HG03139 (cell line): ENCODE measurements around the gene INPP4A.

ENCODE experiments used
- ATAC-seq: cut with Tn5 transposase; IDR thresholded peaks from one replicate; pipeline ENCODE4 v1.9.1; 2021; ENCODE audit not compliant: unreplicated experiment

Gene INPP4A

GRCh38 chr2:98608962-98609604 lies 164.4 kb downstream of the INPP4A start:
- no peak for ATAC-seq

DNA sequence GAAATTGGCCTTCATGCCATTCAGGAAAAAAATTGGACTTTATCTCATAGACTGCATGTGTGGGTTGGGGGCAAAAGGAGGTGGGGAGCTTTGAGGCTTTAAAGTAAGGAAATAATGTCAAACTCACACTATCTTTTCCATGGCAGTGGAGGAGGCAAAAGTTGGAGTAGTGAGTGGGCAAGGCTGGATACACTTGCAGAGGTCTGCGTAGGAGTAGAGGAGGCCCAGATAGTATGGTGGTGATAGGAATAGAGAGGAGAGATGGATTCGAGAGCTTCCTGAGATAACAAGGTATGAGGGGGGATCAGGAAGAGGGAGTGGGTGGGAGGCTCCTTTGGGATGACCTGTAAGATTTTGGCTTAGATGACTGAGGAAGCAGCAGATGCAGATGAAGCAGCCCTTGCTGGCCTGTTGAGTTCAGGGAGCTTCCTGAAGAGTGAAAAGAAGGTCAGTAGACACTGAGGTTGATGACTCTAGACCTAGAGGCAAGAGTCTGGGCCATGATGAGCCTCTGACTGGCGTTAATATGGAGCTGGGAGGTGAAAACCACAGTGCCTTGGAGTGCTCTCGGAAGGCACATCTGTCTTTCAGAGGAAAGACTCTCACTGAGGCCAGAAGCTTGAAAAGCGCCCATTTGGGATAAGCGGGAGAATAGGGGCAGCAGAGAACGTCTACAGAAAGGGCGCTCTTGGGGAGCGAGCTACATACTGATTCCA lies 169.5 kb downstream of the INPP4A start:
- no peak for ATAC-seq

DNA sequence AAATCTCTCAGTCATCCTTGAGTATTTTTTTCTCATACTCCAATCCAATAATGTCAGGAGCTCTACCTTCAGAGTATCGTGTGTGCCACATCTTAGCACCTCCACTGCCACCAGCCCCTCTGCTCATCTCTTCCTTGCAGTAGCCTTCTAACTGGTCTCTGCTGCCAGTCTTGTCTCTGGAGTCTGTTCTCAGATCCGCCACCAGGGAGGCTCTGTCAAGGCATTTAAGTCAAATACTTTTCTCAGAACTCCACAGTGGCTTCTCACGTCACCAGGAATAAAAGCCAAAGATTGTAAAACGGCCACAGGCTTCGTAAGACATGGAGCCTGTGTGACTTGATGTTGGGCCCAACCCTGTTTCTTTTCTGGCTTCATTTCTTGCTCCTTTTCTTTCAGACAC lies 170.8 kb downstream of the INPP4A start:
- ATAC-seq, result no peak

DNA sequence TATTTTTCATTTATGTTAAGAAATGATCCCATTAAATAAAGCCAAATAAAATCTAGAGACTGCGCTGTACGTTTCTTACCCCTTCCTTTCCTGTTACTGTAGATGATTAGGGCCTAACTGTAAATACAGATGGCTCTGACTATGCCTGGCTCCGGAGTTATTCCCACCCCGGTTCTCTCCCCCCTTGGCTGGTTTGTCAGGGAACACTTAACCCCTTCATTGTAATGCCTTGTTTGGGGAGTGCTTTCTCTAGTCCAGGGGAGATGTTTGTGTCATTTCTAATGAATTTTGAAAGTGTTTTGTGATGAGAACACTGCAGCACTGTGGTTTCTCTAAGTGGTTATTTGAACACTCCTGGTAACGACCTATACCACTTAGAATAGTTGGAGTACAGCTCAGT lies 172.5 kb downstream of the INPP4A start:
- no peak for ATAC-seq

- ATAC-seq, result no peak
These were observed 179.0 kb downstream of the INPP4A start for GRCh38 chr2:98623657-98624056.

DNA sequence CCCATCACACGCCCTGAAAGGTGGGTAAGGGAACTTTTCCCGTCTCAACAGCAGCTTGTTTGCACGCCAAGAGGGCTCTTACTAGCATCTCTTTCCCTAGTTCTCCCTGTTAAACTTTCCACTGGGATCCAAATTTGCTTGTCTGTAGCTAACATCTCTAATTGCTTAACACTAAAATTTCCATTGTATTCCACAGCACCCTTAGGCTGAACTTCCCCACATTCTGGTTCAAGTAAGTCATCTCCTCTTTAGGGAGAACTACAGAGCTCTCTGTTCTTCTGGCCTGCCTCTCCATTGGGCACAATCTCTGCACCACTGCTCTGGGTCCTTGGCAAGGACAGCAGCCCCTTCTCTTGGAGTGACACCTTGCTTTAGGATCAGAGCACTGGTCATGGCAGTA lies 187.7 kb downstream of the INPP4A start:
- ATAC-seq, result no peak

GRCh38 chr2:98634406-98635092 lies 189.9 kb downstream of the INPP4A start:
- ATAC-seq, result no peak

DNA sequence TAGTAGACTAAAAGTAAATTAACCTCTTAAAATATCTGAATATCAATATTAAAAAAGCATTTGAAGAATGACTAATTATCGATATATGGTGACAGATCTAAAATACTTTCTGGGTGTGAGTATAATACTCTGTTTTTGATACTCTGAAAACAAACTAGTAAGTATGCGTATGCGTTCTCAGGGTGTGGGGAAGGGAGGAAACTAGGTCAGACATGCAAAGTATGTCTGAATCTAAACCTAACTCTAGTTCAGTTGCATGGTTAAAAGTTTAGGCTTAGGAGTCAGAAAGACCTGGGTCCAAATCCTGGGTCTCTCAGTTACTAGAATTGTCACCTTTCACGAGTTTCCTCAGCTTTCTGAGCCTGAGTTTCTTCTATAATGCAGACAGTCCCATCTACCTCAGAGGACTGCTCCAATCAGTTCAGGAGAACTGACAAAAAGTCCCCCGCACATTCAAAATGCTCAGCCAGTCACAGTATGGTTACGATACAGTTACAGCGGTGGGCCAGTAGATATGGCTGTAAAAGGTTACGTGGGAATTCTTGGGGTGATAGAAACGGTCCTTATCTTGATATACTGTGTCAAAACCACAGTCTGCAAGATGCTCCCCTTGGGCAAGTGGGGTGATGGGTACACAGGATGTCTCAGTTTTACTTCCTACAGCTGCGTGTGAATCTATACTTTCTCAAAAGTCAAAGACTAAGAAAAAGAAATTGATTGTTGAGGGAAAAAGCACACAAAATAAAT lies 192.9 kb downstream of the INPP4A start:
- ATAC-seq, result no peak

DNA sequence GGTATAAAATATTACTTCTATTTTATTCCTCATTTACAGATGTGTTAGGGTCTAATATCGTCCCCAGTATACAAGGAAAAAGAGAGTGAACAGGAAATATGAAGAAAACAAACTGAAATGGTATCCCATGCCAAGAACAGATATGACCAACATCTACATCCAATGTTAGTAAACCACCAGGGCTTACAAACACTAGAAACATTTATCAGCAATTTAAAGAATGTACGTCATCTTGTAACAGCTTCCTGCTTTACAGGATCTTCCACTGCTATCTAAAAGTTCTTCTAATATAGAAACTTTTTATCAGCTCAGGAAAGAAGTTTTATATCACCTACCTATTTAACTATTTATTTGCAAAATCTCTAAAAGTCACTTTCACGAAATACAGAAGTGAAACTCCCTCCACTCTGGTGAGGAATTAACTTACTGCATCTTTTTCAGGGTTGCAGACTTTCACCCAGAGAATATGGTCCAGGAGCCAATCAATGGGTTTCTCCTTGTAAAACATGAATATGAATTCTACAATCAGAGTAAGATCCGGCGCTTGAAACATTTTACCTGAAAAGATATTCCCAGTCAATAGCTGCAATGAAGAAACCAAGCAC lies 198.9 kb downstream of the INPP4A start:
- no peak for ATAC-seq
